ENCODE results near the gene SLC36A3.
"Not testable (repeated sequence)": the region's sequence is repeated elsewhere in the genome, so short reads cannot be mapped to it uniquely, and the experiment has no call there.

SLC36A3 gene

GRCh38 chr5:151303666-151304065 is at the start of gene SLC36A3:
Gene SLC36A3 (minus strand): TSS chr5:151303766. CDS start chr5:151303354, 412 bp downstream.
- no peak for DNase-seq

GRCh38 chr5:151351671-151352070 is 48.1 kb upstream of the SLC36A3 start:
- DNase-seq: no peak

GRCh38 chr5:151348789-151349188 is 45.2 kb upstream of the SLC36A3 start:
- no peak for DNase-seq

- DNase-seq: no peak
Measured at GRCh38 chr5:151347369-151347768, 43.8 kb upstream of the SLC36A3 start, which contains the start of gene SLC36A2. Gene SLC36A2 (minus strand): TSS chr5:151347559. CDS start chr5:151347460, 99 bp downstream.

- DNase-seq: no peak
Measured at GRCh38 chr5:151345808-151346478, 42.4 kb upstream of the SLC36A3 start.

- DNase-seq: no peak
Measured at GRCh38 chr5:151345187-151345807, 41.7 kb upstream of the SLC36A3 start.

- DNase-seq: no peak
Measured at GRCh38 chr5:151344088-151344487, 40.5 kb upstream of the SLC36A3 start.

- no peak for DNase-seq
Measured at GRCh38 chr5:151340004-151340403, 36.4 kb upstream of the SLC36A3 start.

- DNase-seq: no peak
Measured at GRCh38 chr5:151338734-151339133, 35.2 kb upstream of the SLC36A3 start.

- DNase-seq: no peak
Measured at GRCh38 chr5:151332857-151333256, 29.3 kb upstream of the SLC36A3 start.

- DNase-seq: no peak
Measured at GRCh38 chr5:151328734-151329133, 25.2 kb upstream of the SLC36A3 start.

GRCh38 chr5:151327585-151327984 is 24.0 kb upstream of the SLC36A3 start:
- no peak for DNase-seq

- DNase-seq: no peak
Measured at GRCh38 chr5:151326266-151326665, 22.7 kb upstream of the SLC36A3 start.

- DNase-seq: no peak
Measured at GRCh38 chr5:151320481-151320880, 16.9 kb upstream of the SLC36A3 start.

GRCh38 chr5:151318850-151319732 is 15.5 kb upstream of the SLC36A3 start:
- DNase-seq: no peak

- DNase-seq: no peak
Measured at GRCh38 chr5:151317871-151318270, 14.3 kb upstream of the SLC36A3 start.

GRCh38 chr5:151315998-151316597 is 12.5 kb upstream of the SLC36A3 start:
- DNase-seq: peak; percentile 84

- no peak for DNase-seq
Measured at GRCh38 chr5:151313357-151313756, 9.8 kb upstream of the SLC36A3 start.

- no peak for DNase-seq
Measured at GRCh38 chr5:151312756-151313324, 9.3 kb upstream of the SLC36A3 start.

GRCh38 chr5:151310932-151311331 is 7.4 kb upstream of the SLC36A3 start:
- no peak for DNase-seq

- not testable (repeated sequence) for DNase-seq
Measured at GRCh38 chr5:151309821-151310220, 6.3 kb upstream of the SLC36A3 start.

- DNase-seq: not testable (repeated sequence)
Measured at GRCh38 chr5:151309266-151309665, 5.7 kb upstream of the SLC36A3 start.

Measured in stimulated activated CD8-positive, alpha-beta memory T cell treated with anti-CD3 and anti-CD28 coated beads, Interleukin-4, amount 100 ng/mL, for 48 hours (primary cell).